SK-N-SH treated with all-trans-retinoic acid at 6 μM for 48 hours (cell line): ENCODE measurements around the gene EHD4.

Experiments used
- ATAC-seq: fragments of 200-7000 bp; cut with Tn5 transposase; 3 replicates; pipeline ENCODE4 v1.9.1; 2020; ENCODE audit warnings: mild to moderate bottlenecking, moderate library complexity
- BACH2 ChIP-seq: fragments of 250-450 bp; sonication (Bioruptor Pico); IDR thresholded peaks from 2 replicates; pipeline ENCODE4 v1.9.0; 2021; ENCODE audit warnings: mild to moderate bottlenecking, borderline replicate concordance
- CSDC2 ChIP-seq: fragments of 250-450 bp; sonication (Bioruptor Pico); IDR thresholded peaks from 2 replicates; pipeline ENCODE4 v1.5.0; 2020; ENCODE audit warnings: mild to moderate bottlenecking, moderate library complexity
- CSRNP3 ChIP-seq: fragments of 250-450 bp; sonication (Bioruptor Pico); IDR thresholded peaks from 2 replicates; pipeline ENCODE4 v1.5.1; 2021; ENCODE audit warnings: mild to moderate bottlenecking, moderate library complexity
- GLIS3 ChIP-seq: fragments of 250-450 bp; sonication (Bioruptor Pico); IDR thresholded peaks from 2 replicates; pipeline ENCODE4 v1.5.0; 2020; ENCODE audit warnings: mild to moderate bottlenecking, moderate library complexity
- ISL1 ChIP-seq: fragments of 250-450 bp; sonication (Bioruptor Pico); IDR thresholded peaks from 2 replicates; pipeline ENCODE4 v2.1.2; 2022; ENCODE audit warnings: mild to moderate bottlenecking, moderate library complexity
- OSR1 ChIP-seq: fragments of 250-450 bp; sonication (Bioruptor Pico); IDR thresholded peaks from 2 replicates; pipeline ENCODE4 v1.8.0; 2022; ENCODE audit warnings: moderate library complexity, mild to moderate bottlenecking, inconsistent platforms
- PATZ1 ChIP-seq: fragments of 250-450 bp; sonication (Bioruptor Pico); IDR thresholded peaks from 2 replicates; pipeline ENCODE4 v1.8.0; 2020; ENCODE audit warnings: mild to moderate bottlenecking, moderate library complexity, borderline replicate concordance
- POU6F1 ChIP-seq: fragments of 250-450 bp; sonication (Bioruptor Pico); IDR thresholded peaks from 2 replicates; pipeline ENCODE4 v1.8.0; 2021; ENCODE audit warnings: low read depth, mild to moderate bottlenecking, moderate library complexity, borderline replicate concordance
- RARB ChIP-seq: fragments of 250-450 bp; sonication (Bioruptor Pico); IDR thresholded peaks from 2 replicates; pipeline ENCODE4 v1.8.0; 2021; ENCODE audit warnings: mild to moderate bottlenecking, moderate library complexity
- SNAI2 ChIP-seq: fragments of 250-450 bp; sonication (Bioruptor Pico); IDR thresholded peaks from 2 replicates; pipeline ENCODE4 v1.5.0; 2020; ENCODE audit warnings: mild to moderate bottlenecking, moderate library complexity
- TOX ChIP-seq: fragments of 250-450 bp; sonication (Bioruptor Pico); IDR thresholded peaks from 2 replicates; pipeline ENCODE4 v1.8.0; 2021; ENCODE audit warnings: mild to moderate bottlenecking, moderate library complexity, borderline replicate concordance
- TSHZ2 ChIP-seq: fragments of 250-450 bp; sonication (Bioruptor Pico); IDR thresholded peaks from 2 replicates; pipeline ENCODE4 v1.5.0; 2020; ENCODE audit warnings: mild to moderate bottlenecking, moderate library complexity
- ZC3H10 ChIP-seq: fragments of 250-450 bp; sonication (Bioruptor Pico); IDR thresholded peaks from 2 replicates; pipeline ENCODE4 v1.5.1; 2021; ENCODE audit warnings: mild to moderate bottlenecking, moderate library complexity
- ZFP3 ChIP-seq: fragments of 250-450 bp; sonication (Bioruptor Pico); IDR thresholded peaks from 2 replicates; pipeline ENCODE4 v1.5.0; 2020; ENCODE audit warnings: mild to moderate bottlenecking, moderate library complexity
- ZFP30 ChIP-seq: fragments of 450-650 bp; formaldehyde crosslinking; IDR thresholded peaks from 2 replicates; pipeline ENCODE4 v1.5.0; 2022; ENCODE audit warnings: mild to moderate bottlenecking, moderate library complexity
- ZNF8 ChIP-seq: fragments of 450-650 bp; formaldehyde crosslinking; IDR thresholded peaks from 2 replicates; pipeline ENCODE4 v1.5.0; 2020; ENCODE audit warnings: mild to moderate bottlenecking, moderate library complexity

The EHD4 gene

GRCh38 chr15:41847206-41847605 lies 125.2 kb downstream of the EHD4 start:
- ATAC-seq, result no peak
- TF ChIP-seq CSRNP3 (CRISPR knock-in tag) (no peak), TSHZ2 (no peak), ZC3H10 (no peak), OSR1 (CRISPR knock-in tag) (no peak), ZNF8 (CRISPR knock-in tag) (no peak), BACH2 (no peak), RARB (CRISPR knock-in tag) (no peak), TOX (no peak), ISL1 (no peak), ZFP30 (CRISPR knock-in tag) (no peak), POU6F1 (no peak), CSDC2 (CRISPR knock-in tag) (no peak), GLIS3 (no peak), SNAI2 (CRISPR knock-in tag) (no peak), ZFP3 (CRISPR knock-in tag) (no peak), PATZ1 (CRISPR knock-in tag) (no peak)
